GM19468 (cell line): ENCODE results near the gene WDR62.
A peak's percentile ranks its signal among the peaks of the same experiment; 100 is the strongest.
"Not testable (repeated sequence)": the region's sequence is repeated elsewhere in the genome, so short reads cannot be mapped to it uniquely, and the experiment has no call there.

Source experiments
- ATAC-seq: cut with Tn5 transposase; IDR thresholded peaks from one replicate; pipeline ENCODE4 v1.9.1; 2021; ENCODE audit warnings: mild to moderate bottlenecking, moderate library complexity, moderate number of reproducible peaks; ENCODE audit not compliant: unreplicated experiment; ENCODE audit errors: extremely low read depth

Gene WDR62

DNA sequence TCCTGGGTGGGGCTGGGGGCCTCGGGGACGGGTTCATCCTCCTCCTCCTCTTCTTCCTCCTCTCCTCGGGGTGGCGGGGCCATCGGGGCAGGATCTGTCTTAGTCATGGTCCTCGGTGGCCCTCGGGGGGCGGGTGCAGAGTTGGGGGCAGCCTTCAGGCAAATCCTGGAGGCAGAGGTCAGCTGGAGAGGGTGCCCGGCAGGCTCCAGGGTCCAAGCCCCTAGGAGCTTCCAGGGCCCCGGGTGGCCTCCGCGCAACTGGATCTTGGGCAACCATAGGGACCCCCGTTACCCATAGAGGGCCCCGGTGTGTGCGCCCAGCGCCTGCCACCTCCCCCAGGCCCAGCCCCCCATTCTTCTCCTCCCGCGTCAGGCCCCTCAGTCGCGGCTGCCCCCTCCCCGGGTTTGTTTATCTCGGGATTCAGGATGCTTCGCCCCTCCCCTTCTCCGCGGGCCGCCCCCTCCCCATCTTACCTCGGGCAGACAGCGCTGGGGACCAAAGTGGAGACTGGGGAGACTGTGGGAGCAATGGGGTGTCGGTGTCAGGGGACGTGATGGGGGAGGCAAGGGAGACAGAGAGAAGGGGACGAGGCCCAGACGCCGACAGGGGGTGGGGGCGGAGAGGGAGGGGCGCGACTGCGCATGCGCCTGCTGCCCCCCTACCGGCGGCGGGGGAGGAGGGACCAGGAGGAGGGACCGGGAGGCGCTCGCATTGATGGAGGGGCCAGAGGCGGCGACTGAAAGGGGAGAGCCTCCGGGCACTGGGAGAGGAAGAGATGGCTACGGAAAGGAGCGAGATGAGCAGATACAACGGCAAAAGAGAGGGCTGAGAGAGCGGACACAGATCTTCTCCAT lies 22.2 kb upstream of the WDR62 start, which contains the start of gene CLIP3:
Gene CLIP3, minus strand, starts transcription at position 623 of the 854 bp plus-strand sequence. Its CDS starts 516 bp downstream, at position 107.
- no peak for ATAC-seq

- ATAC-seq = no peak
Observed at GRCh38 chr19:36040495-36040894, 14.2 kb upstream of the WDR62 start.

- ATAC-seq = not testable (repeated sequence)
Observed at GRCh38 chr19:36041092-36041491, 13.6 kb upstream of the WDR62 start.

GRCh38 chr19:36041831-36042230 lies 12.9 kb upstream of the WDR62 start:
- no peak for ATAC-seq

DNA sequence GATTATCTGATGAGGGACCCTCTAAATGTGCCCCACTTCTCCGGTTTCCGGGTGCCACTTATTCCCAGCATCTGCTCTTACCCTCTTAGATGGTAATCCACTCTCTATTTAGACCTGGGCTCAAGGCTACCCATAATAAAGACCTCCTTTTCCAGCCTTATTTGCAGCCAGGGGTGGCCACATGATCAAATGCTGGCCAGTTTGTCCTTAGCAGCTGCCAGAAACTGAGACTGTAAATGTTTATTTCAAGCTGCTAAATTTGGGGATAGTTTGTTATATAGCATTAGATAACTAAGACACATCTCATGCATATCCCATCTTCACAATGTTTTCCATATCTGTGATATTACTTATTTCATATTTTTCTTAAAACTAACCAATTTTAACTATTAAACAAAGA lies 10.7 kb upstream of the WDR62 start:
- ATAC-seq = no peak

DNA sequence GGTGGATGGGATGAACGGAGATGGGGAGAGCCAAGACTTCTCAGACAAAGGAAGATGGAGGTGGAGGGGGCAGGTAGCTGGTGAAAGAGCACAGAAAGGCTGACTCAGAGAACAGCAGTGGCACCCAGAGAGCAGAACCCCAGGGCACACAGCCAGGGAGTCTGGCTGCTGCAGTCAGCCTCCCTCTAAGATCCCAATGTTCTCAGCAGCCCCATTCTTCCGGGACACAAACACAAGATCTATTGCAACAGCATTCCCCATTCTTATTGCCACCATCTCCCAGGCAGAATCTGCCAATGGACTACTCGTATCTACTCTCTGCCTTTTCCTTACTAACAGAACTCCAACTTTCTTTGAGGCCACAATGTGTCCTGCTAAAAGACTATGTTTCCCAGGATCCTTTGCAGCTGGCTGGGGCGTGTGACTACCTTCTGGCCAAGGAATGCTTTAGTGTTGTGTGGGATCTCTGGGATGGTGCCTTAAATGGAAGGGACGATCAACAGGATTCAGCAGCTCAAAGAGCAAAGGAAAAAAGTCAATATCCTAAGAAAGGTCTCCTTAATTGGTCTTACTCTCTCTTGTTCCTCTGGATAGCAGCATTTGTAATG lies 8.2 kb upstream of the WDR62 start:
- no peak for ATAC-seq

DNA sequence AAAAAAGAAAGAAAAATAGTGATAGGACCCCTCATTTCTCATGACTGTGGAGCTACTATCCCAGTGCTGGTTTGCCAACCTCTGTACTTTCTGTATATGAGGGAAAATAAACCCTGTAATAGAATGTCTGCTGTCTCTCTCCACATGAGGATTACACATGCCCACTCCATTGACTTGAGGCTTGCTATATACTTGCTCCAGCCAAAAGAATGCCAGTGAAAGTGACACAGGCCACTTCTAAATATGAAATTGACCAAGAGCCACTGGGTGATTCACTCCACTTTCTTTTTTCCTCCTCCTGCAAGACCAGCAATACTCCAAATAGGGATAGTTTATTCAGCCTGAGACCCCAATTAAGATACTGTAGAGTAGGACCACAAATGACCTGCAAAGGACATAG lies 6.9 kb upstream of the WDR62 start:
- ATAC-seq = no peak

- ATAC-seq = no peak
Observed at GRCh38 chr19:36049080-36049698, 5.5 kb upstream of the WDR62 start.

DNA sequence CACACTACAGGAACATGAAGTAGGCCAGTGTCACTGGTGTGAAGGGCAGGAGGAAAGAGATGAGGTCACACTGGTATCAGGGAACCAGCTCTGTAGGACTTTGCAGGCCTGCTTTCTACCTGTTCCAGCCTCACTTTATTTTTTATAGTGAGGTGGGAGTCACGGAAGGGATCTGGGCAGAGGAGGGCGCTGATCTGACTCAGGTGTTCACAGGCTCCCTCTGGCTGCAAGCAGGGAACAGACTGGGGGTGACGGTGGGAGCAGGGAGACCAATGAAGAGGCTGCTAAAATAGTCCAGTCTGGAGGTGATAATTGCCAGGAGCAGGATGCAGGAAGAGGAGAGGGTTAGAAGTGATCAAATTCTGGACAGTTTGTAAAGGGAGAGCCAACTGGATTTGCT lies 3.5 kb upstream of the WDR62 start:
- ATAC-seq = no peak

DNA sequence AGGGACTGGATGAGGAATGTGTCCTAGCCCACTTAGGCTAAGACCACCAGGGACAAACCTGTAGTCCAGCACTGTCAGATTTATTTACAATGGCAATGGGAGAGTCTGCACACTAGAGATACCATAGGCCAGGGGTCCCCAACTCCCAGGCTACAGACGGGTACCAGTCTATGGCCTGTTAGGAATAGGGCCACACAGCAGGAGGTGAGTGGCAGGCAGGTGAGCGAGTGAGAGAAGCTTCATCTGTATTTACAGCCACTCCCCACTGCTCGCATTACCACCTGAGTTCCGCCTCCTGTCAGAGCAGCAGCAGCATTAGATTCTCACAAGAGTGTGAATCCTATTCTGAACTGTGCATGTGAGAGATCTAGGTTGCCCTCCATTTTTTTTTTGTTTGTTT lies 3.1 kb upstream of the WDR62 start:
- ATAC-seq = no peak

- ATAC-seq = peak; percentile 55
Observed at GRCh38 chr19:36054119-36054732, 471 bp upstream of the WDR62 start, which contains the start of gene THAP8. THAP8 (minus strand) TSS chr19:36054285; CDS start chr19:36054217, 68 bp downstream.

GRCh38 chr19:36058481-36059179 lies 3.9 kb downstream of the WDR62 start:
- ATAC-seq = no peak

DNA sequence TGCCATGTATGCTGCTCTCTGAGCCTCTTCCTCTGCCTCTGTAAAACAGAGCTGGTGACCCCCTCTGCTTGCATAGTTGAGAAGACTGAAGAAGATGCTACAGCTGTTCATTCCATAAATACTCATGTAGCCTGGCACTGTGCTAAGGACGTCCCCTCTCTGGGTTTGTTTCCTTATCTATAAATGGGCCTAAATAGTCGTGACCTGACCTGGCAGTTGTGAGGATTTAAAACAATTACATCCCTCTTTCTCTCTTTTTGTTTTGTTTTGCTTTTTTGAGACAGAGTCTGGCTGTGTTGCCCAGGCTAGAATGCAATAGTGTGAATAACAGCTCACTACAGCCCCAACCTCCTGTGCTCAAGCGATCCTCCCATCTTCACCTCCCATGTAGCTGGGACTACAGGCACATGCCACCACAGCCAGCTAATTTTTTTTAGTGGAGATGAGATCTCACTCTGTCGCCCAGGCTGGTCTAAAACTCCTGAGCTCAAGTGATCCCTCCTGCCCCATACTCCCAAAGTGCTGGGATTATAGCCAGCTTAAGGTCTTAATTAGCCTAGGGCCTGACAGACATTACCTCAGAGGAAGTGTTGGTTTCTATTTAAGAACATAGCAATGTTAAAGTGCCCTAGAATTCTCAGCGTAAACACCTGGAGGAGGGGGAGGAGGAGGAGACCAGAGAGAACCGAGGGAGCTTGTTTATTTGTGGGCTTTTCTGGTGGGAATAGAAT lies 4.6 kb downstream of the WDR62 start:
- no peak for ATAC-seq

DNA sequence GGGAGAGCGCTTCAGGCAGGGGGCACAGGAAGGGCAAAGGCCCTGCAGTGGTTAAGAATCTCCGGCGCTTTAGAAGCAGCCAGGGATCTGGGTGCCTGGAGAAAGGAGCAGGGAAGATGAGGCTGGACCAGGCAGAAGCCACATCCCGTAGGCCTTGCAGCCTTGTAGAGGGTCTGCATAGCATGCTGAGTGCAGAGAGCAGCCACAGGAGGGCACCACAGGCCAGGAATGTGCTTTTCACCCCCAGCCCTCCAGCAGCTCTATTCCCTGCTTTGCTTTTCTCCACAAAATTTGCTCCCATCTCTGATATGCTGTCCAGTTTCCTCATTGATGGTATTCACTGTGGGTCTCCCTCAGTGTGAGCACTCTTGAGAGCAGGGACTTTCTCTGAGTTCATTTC lies 5.7 kb downstream of the WDR62 start:
- ATAC-seq = no peak

DNA sequence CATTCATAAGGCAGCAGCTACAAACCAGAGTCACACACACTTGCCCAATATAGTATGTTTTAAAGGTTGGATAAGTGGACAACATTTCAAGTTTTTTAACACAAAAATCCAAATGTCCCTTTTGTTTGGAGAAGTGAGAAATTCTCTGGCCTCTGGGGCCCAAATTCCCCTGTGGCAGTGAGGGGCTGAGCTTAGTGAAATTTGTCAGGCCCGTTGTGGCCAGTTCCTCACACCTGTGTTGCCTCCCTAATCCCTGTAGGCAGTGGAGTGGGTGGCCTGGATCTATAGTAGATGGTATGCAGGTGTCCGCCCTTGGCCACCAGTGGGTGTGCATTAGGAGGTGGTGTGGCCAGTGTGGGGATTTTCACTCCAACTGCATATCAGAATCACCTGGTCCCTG lies 6.7 kb downstream of the WDR62 start:
- ATAC-seq = no peak

DNA sequence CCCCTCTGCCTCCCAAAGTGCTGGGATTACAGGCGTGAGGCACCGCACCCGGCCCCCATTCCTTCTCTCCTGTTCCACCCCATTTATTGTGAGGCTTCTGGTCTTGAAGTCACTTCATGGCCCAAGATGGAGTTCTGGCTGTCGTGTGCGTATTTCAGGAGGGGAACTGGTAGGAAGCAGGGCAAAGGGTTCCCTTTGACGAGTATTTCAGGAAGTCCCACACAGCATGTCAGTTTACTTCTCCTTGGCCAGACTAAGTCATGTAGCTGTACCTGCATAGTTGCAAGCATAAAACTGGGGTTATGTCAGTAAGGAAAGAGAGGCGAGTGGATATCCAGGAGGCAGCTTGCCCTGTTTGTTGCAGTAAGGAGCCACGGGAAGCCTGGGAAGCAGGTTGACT lies 10.1 kb downstream of the WDR62 start:
- ATAC-seq = no peak

DNA sequence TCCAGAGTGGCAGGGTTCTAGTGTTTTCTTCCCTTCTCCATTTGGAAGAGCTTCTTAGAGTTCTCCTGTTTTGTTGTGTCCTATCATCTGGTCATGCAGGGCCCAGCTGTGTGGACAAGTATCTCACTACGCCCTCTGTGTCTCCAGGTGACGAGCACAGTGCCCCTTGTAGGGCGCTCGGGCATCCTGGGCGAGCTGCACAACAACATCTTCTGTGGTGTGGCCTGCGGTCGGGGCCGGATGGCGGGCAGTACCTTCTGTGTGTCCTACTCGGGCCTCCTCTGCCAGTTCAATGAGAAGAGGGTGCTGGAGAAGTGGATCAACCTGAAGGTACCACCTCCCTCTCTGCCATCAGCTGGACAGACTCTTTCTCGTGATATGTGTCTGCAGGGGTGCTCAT lies 13.0 kb downstream of the WDR62 start:
- ATAC-seq = no peak

DNA sequence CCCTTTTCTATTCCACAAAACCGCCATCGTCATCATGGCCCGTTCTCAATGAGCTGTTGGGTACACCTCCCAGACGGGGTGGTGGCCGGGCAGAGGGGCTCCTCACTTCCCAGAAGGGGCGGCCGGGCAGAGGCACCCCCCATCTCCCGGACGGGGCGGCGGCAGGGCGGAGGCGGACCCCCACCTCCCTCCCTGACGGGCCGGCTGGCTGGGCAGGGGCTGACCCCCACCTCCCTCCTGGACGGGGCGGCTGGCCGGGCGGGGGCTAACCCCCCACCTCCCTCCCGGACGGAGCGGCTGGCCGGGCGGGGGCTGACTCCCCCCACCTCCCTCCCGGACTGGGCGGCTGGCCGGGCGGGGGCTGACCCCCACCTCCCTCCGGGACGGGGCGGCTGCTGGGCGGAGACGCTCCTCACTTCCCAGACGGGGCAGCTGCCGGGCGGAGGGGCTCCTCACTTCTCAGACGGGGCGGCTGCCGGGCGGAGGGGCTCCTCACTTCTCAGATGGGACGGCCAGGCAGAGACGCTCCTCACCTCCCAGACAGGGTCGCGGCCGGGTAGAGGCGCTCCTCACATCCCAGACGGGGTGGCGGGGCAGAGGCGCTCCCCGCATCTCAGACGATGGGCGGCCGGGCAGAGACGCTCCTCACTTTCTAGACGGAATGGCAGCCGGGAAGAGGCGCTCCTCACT lies 14.3 kb downstream of the WDR62 start:
- not testable (repeated sequence) for ATAC-seq

DNA sequence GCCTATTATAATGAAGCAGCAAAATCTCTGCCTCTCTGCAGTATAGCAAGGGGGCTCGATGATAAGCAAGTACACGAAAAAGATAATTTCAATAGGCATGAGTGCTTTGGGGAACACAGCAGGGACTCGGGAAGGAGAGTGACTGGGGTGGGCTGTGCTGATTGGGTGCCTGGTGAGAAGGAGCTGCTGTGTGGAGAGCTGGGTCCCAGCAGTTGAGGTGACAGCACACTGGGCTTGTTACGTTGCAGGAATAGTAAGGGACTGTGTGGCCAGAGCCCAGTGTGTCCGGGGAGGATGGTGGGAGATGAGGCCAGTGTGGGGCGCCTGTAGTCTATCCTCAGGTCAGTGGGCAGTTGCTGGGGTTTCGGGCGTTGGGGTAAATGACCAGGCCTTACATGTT lies 17.4 kb downstream of the WDR62 start:
- ATAC-seq = no peak
